ENCODE measurements around the gene ZNF217. TPM values are rescaled to one million over a fixed set of nuclear protein-coding genes. Genes with fewer than 3 reads are reported as not detected.

ZNF217 gene
- total and polyA plus RNA-seq, 2 of the 8 experiments (the other 6 are each of a cell fraction or from before 2014, with no cell fraction given) = 15.3 to 87.9 TPM

DNA sequence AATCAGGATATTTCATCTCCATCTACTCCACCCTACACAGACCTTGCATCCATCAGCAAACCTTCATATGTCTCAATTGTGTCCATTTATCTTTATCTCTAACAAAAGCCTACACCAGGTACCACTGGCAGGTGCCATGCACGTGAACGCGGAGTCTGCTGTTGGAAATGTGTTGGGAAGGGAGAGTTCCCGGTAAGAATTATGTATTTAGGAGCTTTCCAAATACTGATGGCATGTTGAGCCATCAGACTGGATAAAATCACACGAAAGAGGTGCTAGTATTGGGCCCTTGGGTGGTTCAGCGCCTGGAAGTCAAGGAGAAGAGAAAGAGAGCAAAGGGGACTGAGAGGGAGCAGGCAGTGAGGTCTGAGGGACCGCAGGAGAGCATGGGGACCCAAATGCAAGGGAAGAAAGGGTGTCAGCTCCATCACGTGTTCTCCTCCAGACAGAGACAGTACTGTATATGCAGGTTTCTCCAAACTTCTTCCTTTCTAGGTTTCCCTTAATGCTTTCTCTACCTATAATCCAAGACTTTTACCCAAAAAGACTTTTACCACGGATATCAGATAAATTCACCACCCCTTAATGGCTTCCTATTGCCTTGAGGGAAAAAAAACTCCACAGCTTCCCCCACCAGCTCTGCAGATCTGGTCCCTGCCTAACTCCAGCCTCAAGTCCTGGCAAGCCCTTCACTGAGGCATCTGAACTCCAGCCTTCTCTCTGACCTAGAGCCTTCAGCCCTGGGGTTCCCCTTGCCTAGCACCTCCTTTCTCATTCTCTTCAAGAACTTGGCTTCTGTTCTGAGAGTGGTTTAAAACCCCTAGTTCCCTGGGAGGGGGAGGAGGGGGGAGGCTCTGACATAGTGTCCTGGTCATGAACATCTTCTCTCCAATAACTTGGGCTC lies 4.8 kb upstream of the ZNF217 start (continued):
- TF ChIP-seq, protein P1, sequence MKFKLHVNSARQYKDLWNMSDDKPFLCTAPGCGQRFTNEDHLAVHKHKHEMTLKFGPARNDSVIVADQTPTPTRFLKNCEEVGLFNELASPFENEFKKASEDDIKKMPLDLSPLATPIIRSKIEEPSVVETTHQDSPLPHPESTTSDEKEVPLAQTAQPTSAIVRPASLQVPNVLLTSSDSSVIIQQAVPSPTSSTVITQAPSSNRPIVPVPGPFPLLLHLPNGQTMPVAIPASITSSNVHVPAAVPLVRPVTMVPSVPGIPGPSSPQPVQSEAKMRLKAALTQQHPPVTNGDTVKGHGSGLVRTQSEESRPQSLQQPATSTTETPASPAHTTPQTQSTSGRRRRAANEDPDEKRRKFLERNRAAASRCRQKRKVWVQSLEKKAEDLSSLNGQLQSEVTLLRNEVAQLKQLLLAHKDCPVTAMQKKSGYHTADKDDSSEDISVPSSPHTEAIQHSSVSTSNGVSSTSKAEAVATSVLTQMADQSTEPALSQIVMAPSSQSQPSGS (IDR thresholded peaks at IDR 0.05; ENCODE audit: low read length) = no peak
- TF ChIP-seq, protein P2, sequence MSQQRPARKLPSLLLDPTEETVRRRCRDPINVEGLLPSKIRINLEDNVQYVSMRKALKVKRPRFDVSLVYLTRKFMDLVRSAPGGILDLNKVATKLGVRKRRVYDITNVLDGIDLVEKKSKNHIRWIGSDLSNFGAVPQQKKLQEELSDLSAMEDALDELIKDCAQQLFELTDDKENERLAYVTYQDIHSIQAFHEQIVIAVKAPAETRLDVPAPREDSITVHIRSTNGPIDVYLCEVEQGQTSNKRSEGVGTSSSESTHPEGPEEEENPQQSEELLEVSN (IDR thresholded peaks at IDR 0.05) = no peak
- TF ChIP-seq SIRT6 (IDR thresholded peaks at IDR 0.05; ENCODE audit: low read length) (no peak), CBX8 (IDR thresholded peaks at IDR 0.05; ENCODE audit: borderline replicate concordance, low read depth, low read length) (no peak), SIX5 (IDR thresholded peaks at IDR 0.05; ENCODE audit: low read depth, low read length) (no peak)

All from H1 (cell line).